KG1 (cell line): Measurements from ENCODE around the gene KIAA0319L.
A peak's percentile ranks its signal among the peaks of the same experiment; 100 is the strongest.
"Not testable (repeated sequence)": the region's sequence is repeated elsewhere in the genome, so short reads cannot be mapped to it uniquely, and the experiment has no call there.

Experiments
- DNase-seq: peaks from one replicate; lab custom pipeline; 2025; lab: John Stamatoyannopoulos, UW

Gene KIAA0319L

DNA sequence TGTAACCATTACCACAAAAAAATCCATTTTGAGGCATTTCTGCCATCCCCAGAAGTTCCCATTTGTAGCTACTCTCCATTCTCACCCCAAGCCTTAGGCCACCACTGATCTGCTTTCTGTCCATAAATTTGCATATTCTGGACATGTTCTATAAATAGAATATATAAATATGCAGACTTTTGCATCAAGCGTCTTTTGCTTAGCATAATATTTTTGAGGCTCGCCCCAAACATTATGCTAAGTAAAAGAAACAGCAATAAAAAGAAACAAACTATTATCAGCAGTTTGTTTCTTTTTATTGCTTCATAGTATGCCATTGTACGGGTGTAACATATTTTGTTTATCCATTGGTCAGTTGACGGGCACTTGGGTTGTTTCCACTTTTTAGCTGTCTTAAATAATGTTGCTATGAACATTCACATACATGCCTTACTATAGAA lies 23.8 kb upstream of the KIAA0319L start:
- DNase-seq: no peak

DNA sequence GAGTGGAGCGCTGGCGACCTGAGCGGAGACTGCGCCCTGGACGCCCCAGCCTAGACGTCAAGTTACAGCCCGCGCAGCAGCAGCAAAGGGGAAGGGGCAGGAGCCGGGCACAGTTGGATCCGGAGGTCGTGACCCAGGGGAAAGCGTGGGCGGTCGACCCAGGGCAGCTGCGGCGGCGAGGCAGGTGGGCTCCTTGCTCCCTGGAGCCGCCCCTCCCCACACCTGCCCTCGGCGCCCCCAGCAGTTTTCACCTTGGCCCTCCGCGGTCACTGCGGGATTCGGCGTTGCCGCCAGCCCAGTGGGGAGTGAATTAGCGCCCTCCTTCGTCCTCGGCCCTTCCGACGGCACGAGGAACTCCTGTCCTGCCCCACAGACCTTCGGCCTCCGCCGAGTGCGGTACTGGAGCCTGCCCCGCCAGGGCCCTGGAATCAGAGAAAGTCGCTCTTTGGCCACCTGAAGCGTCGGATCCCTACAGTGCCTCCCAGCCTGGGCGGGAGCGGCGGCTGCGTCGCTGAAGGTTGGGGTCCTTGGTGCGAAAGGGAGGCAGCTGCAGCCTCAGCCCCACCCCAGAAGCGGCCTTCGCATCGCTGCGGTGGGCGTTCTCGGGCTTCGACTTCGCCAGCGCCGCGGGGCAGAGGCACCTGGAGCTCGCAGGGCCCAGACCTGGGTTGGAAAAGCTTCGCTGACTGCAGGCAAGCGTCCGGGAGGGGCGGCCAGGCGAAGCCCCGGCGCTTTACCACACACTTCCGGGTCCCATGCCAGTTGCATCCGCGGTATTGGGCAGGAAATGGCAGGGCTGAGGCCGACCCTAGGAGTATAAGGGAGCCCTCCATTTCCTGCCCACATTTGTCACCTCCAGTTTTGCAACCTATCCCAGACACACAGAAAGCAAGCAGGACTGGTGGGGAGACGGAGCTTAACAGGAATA lies 20.1 kb upstream of the KIAA0319L start:
- peak; percentile 81 for DNase-seq

DNA sequence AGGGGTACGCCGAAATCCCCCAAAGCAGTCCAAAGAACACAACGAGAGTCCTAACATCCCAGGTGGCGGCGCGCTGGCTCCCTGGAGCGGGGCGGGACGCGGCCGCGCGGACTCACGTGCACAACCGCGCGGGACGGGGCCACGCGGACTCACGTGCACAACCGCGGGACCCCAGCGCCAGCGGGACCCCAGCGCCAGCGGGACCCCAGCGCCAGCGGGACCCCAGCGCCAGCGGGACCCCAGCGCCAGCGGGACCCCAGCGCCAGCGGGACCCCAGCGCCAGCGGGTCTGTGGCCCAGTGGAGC lies 19.5 kb upstream of the KIAA0319L start:
- not testable (repeated sequence) for DNase-seq

DNA sequence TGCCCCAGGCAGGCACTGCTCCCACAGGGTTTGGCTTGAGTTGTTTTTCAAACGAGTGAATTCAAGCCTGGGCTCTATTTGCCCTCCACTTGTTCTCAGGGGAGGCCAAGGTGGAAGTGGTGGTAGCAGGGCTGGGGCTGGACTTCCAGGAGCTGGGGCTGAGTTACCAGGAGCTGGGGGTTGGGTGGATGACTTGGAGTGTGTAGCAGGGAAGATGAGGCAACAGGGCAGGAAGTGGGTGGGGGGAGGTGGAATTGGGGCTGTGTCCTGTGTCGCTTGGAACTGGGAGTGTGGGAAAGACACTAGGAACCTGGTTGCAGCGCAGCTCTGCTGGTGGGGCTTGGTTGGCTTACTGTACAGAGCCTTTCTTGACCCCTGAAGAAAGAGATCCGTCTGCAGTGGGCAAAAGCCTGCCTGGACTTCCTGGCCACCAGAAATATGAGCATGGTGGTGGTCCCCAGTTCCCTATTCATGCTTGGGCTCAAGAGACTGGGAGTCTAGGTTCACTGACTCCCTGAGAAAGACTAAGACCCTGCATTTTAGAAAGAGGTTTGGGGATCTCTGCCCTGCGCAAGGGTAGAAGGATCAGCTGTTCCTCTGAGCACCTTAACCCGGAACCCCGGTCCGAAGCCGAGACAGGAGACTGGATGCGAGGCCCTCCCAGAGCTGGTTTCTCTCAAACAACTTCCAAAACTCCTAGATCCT lies 19.0 kb upstream of the KIAA0319L start:
- DNase-seq: no peak

DNA sequence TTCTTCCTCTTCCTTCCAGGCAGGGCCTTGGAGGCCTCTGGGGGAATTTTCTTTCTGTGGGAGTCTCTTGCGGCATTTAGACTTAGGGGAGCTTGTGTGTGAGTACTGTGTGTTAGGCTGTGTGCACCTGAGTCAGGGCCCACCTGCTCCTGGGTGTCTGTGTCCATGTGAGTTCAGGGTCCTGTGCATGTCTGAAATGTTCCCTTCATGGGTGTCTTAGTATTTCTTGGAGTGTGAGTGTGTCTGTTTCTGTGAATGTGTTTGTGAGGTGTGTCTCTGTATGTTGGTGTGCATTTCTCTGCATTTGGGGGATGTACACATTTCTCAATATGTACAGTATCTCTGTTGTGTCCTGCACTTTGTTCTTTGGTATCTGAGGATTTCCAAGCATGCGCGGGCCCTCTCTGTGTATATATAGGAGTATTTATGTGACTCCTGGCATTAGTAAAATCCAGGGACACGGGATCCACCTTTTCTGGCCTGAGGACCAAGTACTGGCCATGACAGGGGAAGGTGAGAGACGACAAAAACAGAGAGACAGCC lies 18.3 kb upstream of the KIAA0319L start:
- DNase-seq: no peak

DNA sequence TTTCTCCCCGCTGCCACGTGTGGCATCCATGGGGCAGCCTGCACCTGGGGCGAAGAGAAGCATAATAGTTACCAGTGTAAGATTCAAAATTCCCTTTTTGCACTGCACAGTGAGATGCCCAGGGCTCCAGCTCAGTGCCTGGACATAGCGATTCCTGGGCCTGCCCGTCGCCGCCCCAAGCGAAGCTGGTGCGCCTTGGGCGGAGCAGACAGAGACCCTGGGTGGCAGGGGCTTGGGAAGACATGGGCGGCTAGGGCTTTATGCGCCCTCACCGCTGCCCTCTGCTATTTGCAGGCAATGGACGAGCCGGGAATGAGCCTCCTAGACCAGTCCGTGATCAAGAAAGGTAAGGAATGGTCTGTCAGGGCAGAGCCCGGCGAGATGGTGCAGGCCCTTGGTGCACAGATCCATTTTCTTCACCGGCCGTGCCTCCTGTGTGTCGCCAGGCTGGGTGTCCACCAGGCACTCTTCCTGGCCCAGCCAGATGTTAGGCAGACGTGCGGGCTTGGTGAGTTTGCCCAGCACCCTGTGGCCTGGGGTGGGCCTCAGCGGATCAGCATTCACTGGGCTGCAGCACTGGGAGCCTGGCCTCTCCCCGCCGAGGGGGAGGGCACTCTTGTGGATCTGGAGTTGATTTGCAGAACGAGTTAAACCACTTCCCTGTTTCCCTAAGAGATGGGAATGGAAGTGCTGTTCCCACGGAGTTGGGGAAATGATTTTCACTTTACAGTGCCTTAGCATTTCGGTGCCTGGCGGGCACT lies 17.6 kb upstream of the KIAA0319L start:
- no peak for DNase-seq

DNA sequence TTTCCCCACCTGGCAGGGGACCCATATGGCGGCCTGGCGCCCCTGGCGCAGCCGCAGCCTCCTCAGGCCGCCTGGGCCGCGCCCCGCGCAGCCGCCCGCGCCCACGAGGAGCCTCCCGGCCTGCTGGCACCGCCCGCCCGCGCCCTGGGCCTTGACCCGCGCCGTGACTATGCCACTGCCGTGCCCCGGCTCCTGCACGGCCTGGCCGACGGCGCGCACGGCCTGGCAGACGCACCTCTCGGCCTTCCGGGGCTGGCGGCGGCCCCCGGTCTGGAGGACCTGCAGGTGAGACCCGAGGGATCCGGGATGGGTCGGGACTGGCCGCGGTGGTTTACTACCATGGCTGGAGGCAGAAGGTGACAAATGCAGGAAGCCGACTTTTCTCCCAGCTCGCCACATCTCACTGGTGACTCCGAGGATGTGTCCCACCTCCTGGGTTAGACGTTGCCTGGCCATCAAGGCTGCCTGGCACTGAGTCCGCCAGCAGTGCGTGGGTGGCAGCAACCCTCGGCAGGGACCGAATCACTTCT lies 17.0 kb upstream of the KIAA0319L start:
- no peak for DNase-seq

DNA sequence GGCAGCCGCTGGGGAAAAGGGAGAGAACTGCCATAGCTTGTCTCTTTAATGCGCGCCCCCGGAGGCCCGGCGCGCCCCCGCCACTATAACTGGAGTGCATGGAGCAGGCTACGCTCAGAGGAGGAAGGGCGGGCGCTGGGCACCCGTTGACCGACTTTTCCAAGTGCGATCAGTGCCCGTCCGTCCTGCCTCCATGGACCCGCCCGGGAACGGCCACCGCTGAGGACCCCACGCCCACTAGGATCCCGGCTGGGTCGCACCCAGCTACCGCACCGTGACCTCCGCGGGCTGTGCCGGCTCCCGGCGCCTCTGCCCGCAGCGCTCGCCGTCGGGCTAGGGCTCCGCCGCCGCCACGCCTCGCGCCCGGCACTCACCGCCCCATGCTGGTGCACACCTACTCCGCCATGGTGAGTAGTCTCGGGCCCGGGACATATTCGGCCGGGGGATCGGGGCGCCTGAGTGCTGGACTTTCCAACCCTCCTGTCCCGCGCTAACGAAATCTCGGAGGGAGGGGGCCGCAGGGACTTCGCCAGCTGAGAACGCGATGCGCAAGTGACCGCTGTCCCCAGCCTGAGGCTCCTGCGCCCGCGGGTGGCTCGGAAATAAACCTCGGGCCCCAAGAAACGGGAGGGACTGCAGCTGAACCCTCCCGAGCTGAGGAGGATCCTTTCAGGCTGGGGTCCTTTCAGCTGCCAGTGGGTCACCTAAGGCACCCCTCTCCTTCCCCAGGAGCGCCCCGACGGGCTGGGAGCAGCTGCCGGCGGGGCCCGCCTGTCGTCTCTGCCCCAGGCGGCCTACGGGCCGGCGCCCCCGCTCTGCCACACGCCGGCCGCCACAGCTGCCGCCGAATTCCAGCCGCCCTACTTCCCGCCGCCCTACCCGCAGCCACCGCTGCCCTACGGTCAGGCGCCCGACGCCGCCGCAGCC lies 16.3 kb upstream of the KIAA0319L start, which contains the start of gene TFAP2E:
TFAP2E (plus strand) TSS at position 117 of the 927 bp plus-strand sequence; CDS start at position 381, 264 bp downstream.
- no peak for DNase-seq

GRCh38 chr1:35572296-35572695 lies 15.1 kb upstream of the KIAA0319L start:
- no peak for DNase-seq

DNA sequence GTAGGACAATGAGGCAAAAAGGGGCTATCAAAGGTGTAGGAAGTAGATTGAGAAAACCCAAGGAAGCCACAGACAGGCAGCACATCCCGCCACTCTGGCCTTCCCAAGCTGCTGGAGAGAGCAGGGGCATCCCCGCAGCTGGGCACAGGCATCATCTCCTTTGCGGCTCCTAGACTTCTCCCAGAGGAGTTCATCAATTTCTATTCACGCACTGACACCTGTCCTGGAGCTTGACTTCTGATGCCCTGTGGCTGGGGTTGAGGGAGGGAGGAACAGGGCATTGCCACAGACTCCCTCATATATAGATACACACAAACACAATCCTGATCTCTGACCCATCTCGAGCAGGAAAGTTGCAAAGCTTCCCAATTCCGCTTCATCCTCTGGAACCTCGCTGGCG lies 14.1 kb upstream of the KIAA0319L start:
- no peak for DNase-seq

- DNase-seq: no peak
Measured at GRCh38 chr1:35570589-35571137, 13.5 kb upstream of the KIAA0319L start.

GRCh38 chr1:35569936-35570335 lies 12.7 kb upstream of the KIAA0319L start:
- no peak for DNase-seq

DNA sequence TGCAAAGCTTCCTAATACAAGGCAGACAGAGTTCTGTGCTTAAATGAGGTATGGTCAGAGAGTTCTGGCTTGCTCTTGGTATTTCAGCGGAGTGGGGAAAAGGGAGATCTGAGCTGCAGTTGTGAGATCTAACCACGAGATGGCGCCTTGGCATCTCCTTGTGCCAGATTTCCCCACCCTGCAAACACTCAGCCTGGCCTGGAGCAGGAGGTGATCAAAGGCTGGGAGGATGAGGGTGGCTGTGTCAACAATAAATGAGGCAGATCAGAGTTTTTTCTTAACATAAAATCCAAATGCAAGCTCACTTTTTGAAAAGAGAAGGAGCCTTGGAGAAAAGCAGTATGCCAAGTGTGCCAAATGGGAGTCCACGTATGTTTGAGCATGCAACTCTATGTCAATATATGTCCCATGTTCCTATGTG lies 11.8 kb upstream of the KIAA0319L start:
- DNase-seq: peak; percentile 49

- no peak for DNase-seq
Measured at GRCh38 chr1:35567947-35568558, 10.8 kb upstream of the KIAA0319L start.

DNA sequence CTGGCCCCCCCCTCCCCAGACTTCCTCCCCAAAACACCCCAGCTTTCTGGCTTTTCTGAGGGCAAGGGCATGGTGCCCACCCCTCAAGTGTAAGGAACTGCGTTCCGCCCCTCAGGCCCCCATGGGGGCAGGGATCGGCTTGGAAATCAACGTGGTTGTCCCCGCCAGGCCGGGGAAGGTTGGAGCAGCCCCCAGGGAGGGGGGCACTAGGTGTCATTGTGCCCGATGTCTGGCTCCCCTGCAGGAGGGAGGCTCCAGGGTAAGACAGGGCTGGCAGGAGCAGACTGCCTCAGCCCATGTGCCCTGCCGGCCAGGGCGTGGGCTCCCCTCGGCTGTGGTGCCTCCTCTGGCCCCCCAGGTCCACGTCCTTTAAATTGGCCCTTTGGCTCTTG lies 8.5 kb upstream of the KIAA0319L start:
- DNase-seq: no peak

DNA sequence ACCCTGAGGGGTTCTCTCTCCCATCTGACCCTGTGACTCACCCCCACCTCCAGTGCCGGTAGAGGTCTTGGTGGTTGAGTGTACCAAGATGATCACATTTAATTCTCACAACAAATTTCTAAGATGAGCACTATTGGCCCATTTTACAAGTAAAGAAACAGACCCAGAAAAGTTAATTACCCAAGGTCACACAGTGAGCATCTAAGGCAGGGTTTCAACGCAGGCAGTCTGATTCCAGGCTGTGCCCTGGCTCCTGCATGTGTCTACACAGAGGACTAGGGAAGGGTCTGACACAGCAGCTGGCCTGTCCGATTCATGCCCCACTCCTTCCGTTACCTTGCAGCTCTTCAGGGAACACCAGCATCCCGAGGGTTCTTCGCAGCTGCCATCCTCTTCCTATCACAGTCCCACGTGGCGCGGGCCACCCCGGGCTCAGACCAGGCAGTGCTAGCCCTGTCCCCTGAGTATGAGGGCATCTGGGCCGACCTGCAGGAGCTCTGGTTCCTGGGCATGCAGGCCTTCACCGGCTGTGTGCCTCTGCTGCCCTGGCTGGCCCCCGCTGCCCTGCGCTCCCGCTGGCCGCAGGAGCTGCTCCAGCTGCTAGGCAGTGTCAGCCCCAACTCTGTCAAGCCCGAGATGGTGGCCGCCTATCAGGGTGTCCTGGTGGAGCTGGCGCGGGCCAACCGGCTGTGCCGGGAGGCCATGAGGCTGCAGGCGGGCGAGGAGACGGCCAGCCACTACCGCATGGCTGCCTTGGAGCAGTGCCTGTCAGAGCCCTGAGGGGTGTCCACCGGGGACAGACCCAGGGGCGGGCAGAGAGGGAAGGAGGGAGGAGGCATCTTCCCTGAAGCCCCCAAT lies 7.9 kb upstream of the KIAA0319L start:
- DNase-seq: no peak

- DNase-seq: peak; percentile 49
Measured at GRCh38 chr1:35564037-35564883, 7.1 kb upstream of the KIAA0319L start.

DNA sequence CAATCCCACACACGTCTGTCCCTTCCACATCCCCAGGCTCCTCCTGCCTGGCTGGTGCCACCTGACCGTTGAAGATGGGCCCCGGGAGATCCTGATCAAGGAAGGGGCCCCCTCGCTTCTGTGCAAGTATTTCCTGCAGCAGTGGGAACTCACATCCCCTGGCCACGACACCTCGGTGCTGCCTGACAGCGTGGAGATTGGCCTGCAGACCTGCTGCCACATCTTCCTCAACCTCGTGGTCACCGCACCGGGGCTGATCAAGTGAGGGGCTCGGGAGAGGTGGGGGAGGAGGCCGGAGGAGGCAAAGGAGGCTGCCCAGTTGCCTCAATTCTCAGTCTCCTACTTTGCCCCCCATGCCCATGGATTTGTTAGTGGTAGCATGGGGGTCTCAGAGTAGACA lies 6.0 kb upstream of the KIAA0319L start:
- DNase-seq: no peak
